Activated CD4-positive, alpha-beta T cell treated with anti-CD3 and anti-CD28 coated beads for 4 hours (primary cell): ENCODE measurements around the gene HINT1.
"Not testable (repeated sequence)": the region's sequence is repeated elsewhere in the genome, so short reads cannot be mapped to it uniquely, and the experiment has no call there.

ENCODE experiments used
- DNase-seq, 2 donors: peaks; one replicate each; pipeline ENCODE4 v3.0.0-alpha.2; 2020

The HINT1 gene

GRCh38 chr5:131165119-131165727 is at the start of gene HINT1:
TSS of gene HINT1 (minus strand) at chr5:131165256. CDS start at chr5:131165205, 51 bp downstream.
- peak; percentile 92 to 94 for DNase-seq

GRCh38 chr5:131214609-131215227 is 49.7 kb upstream of the HINT1 start:
- DNase-seq = no peak

- DNase-seq = no peak
Observed at GRCh38 chr5:131212471-131213021, 47.5 kb upstream of the HINT1 start.

GRCh38 chr5:131211669-131212068 is 46.6 kb upstream of the HINT1 start:
- no peak for DNase-seq

GRCh38 chr5:131210151-131210510 is 45.1 kb upstream of the HINT1 start:
- DNase-seq = no peak

- peak; percentile 54 to 56 for DNase-seq
Observed at GRCh38 chr5:131209506-131210150, 44.6 kb upstream of the HINT1 start.

- peak in 1 of 2 donors; percentile 3 for DNase-seq
Observed at GRCh38 chr5:131209175-131209505, 44.1 kb upstream of the HINT1 start.

GRCh38 chr5:131206772-131207171 is 41.7 kb upstream of the HINT1 start:
- no peak for DNase-seq

- DNase-seq = no peak
Observed at GRCh38 chr5:131206061-131206460, 41.0 kb upstream of the HINT1 start.

GRCh38 chr5:131204964-131205363 is 39.9 kb upstream of the HINT1 start:
- DNase-seq = no peak

- no peak for DNase-seq
Observed at GRCh38 chr5:131200560-131200959, 35.5 kb upstream of the HINT1 start.

GRCh38 chr5:131198625-131199024 is 33.6 kb upstream of the HINT1 start:
- no peak for DNase-seq

- no peak for DNase-seq
Observed at GRCh38 chr5:131196331-131196730, 31.3 kb upstream of the HINT1 start.

GRCh38 chr5:131195696-131196095 is 30.6 kb upstream of the HINT1 start:
- no peak for DNase-seq

- DNase-seq = no peak
Observed at GRCh38 chr5:131194725-131195124, 29.7 kb upstream of the HINT1 start.

GRCh38 chr5:131193897-131194296 is 28.8 kb upstream of the HINT1 start:
- not testable (repeated sequence) for DNase-seq

- no peak for DNase-seq
Observed at GRCh38 chr5:131193106-131193505, 28.1 kb upstream of the HINT1 start.

GRCh38 chr5:131186561-131187256 is 21.7 kb upstream of the HINT1 start:
- no peak for DNase-seq

- no peak for DNase-seq
Observed at GRCh38 chr5:131185523-131186104, 20.6 kb upstream of the HINT1 start.

- no peak for DNase-seq
Observed at GRCh38 chr5:131182839-131183238, 17.8 kb upstream of the HINT1 start.

- DNase-seq = no peak
Observed at GRCh38 chr5:131180407-131180806, 15.4 kb upstream of the HINT1 start.

GRCh38 chr5:131171276-131171810 is 6.3 kb upstream of the HINT1 start:
- no peak for DNase-seq
